ENCODE results near the gene DBET.
"Not testable (repeated sequence)": the region's sequence is repeated elsewhere in the genome, so short reads cannot be mapped to it uniquely, and the experiment has no call there.

The DBET gene

DNA sequence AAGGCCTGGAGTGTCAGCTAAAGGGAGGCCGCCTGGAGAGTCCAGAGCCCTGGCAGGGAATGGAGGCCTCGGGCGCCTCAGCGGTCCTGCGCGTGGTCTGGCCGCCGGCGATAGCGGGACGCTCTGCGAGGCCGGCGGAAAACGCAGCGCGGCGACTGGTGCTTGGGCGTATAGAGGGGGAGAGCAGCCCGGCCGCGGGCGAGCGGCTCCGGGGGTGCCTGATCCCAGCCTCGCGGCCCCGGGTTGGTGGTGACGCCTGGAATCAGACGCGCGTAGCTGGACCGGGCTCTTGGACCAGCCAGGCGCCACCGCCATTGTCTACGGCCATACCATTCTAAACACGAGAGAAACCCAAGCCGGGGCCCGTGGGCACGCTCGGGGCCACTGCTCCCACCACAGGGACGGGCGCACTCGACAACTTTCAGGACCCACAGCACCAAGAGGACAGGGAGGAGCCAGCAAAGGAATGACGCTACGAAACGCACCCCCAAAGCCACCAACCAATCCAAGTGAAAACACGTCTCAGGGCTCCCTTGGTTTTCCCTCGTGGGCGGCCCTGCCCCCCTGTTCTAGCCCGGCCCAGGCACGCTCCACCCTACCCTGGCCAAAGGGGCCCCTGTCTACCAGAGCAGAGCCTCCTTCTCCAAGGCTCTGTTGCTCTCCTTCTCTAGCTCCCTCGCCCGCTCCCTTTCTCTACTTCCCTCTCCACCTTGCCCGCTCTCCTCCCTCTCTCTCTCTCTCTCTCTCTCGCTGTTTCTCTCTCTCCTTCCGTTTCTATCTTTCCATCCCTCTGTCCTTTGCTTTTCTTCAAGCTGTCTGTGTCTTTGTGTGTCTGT is 45.1 kb upstream of the DBET start:
- ATAC-seq = peak; percentile 11
- TF ChIP-seq BACH2 (CRISPR knock-in tag; IDR thresholded peaks at IDR 0.05; ENCODE audit: borderline replicate concordance) (no peak), ESRRG (CRISPR knock-in tag; IDR thresholded peaks at IDR 0.05) (no peak), ZC3H10 (CRISPR knock-in tag; IDR thresholded peaks at IDR 0.05) (no peak), TCF4 (CRISPR knock-in tag; IDR thresholded peaks at IDR 0.05; ENCODE audit: borderline replicate concordance) (no peak), OSR1 (CRISPR knock-in tag; IDR thresholded peaks at IDR 0.05) (no peak), GLIS3 (CRISPR knock-in tag; IDR thresholded peaks at IDR 0.05) (no peak), ZFP3 (CRISPR knock-in tag; IDR thresholded peaks at IDR 0.05) (no peak)
- TF ChIP-seq, protein P1, sequence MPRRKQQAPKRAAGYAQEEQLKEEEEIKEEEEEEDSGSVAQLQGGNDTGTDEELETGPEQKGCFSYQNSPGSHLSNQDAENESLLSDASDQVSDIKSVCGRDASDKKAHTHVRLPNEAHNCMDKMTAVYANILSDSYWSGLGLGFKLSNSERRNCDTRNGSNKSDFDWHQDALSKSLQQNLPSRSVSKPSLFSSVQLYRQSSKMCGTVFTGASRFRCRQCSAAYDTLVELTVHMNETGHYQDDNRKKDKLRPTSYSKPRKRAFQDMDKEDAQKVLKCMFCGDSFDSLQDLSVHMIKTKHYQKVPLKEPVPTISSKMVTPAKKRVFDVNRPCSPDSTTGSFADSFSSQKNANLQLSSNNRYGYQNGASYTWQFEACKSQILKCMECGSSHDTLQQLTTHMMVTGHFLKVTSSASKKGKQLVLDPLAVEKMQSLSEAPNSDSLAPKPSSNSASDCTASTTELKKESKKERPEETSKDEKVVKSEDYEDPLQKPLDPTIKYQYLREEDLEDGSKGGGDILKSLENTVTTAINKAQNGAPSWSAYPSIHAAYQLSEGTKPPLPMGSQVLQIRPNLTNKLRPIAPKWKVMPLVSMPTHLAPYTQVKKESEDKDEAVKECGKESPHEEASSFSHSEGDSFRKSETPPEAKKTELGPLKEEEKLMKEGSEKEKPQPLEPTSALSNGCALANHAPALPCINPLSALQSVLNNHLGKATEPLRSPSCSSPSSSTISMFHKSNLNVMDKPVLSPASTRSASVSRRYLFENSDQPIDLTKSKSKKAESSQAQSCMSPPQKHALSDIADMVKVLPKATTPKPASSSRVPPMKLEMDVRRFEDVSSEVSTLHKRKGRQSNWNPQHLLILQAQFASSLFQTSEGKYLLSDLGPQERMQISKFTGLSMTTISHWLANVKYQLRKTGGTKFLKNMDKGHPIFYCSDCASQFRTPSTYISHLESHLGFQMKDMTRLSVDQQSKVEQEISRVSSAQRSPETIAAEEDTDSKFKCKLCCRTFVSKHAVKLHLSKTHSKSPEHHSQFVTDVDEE (CRISPR knock-in tag; IDR thresholded peaks at IDR 0.05) = no peak
- TF ChIP-seq, protein P2, sequence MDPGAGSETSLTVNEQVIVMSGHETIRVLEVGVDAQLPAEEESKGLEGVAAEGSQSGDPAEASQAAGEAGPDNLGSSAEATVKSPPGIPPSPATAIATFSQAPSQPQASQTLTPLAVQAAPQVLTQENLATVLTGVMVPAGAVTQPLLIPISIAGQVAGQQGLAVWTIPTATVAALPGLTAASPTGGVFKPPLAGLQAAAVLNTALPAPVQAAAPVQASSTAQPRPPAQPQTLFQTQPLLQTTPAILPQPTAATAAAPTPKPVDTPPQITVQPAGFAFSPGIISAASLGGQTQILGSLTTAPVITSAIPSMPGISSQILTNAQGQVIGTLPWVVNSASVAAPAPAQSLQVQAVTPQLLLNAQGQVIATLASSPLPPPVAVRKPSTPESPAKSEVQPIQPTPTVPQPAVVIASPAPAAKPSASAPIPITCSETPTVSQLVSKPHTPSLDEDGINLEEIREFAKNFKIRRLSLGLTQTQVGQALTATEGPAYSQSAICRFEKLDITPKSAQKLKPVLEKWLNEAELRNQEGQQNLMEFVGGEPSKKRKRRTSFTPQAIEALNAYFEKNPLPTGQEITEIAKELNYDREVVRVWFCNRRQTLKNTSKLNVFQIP (CRISPR knock-in tag; IDR thresholded peaks at IDR 0.05; ENCODE audit: borderline replicate concordance, low read depth) = no peak

DNA sequence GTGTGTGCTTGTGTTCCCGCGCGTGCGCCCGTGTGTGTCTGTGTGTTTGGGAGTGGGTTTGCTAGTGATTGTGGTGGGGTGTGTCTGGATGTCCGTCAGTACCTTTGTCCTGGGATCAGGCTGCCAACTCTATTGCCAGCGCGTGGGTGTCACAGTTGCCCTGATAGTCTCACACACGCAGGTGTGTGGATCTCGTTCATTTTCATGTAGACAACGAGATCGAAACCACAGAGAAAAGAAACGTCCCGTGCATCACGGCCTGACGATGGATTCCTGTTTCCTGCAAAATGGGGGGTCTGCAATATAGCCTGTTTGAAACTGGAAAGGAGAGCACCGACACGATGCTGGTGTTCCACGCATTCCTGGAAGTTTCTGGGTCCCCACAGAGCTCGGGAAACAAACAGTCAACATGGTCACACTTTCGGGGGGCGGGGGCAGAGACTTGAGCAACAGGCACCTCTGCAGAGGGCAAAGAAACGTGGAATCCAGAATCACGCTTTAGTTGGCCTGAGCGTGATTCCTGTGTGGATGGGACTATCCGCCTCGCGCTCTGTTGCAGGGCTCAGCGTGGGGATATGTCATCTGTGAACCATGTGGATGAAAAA is 44.3 kb upstream of the DBET start:
- not testable (repeated sequence) for ATAC-seq

DNA sequence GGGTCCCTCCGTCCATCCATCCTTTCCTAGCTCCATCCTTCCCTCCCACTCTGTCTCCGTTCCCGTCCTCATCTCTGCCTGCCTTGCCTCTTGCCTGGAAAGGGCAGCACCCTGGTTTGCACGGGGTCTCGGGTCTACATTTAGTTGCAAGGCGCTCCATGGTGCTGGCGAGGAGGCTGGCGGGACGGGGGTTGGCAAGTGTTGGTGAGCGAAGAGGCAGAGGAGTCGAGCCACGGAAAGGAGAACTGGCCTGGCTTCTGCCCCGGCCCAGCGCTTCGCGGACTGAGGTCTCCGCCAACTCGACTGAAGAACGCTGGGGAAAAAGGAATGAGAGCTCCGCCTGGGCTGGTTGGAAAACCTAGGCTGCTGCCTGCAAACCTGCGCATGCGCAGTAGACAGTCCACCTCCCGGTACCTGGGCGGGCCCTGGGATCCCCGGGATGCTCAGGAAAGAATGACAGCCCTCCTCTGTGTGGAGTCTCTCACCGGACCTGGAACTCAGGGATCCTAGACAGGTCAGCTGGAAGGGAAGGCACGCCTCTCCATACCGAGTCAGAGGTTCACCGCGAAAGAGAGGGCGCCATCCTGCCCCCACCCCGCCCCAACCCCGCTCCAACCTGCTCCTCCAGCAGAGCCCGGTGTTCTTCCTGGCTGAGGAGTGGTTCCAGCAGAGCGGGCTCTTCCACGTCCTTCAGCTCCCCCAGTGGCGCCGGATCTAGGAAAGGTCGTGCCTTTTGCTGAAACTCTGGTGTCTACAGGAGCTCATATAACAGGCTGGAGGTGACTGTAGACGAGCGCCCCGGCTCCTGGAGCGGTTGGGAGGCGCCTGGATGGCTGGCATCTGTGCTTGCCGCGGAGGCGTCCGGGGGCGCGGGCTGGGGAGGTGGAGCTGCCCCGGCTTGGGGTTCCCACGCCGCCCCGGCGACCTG is 43.2 kb upstream of the DBET start:
- TF ChIP-seq TOX (CRISPR knock-in tag; IDR thresholded peaks at IDR 0.05; ENCODE audit: borderline replicate concordance) = no peak
- TF ChIP-seq SNAI2 (CRISPR knock-in tag; IDR thresholded peaks at IDR 0.05) = no peak
- TF ChIP-seq BACH2 (CRISPR knock-in tag; IDR thresholded peaks at IDR 0.05; ENCODE audit: borderline replicate concordance) = no peak
- no peak for TF ChIP-seq ZNF565 (CRISPR knock-in tag; conservative IDR thresholded peaks at IDR 0.05; ENCODE audit: low read depth)
- TF ChIP-seq TCF4 (CRISPR knock-in tag; IDR thresholded peaks at IDR 0.05; ENCODE audit: borderline replicate concordance) = no peak
- TF ChIP-seq, protein P3, sequence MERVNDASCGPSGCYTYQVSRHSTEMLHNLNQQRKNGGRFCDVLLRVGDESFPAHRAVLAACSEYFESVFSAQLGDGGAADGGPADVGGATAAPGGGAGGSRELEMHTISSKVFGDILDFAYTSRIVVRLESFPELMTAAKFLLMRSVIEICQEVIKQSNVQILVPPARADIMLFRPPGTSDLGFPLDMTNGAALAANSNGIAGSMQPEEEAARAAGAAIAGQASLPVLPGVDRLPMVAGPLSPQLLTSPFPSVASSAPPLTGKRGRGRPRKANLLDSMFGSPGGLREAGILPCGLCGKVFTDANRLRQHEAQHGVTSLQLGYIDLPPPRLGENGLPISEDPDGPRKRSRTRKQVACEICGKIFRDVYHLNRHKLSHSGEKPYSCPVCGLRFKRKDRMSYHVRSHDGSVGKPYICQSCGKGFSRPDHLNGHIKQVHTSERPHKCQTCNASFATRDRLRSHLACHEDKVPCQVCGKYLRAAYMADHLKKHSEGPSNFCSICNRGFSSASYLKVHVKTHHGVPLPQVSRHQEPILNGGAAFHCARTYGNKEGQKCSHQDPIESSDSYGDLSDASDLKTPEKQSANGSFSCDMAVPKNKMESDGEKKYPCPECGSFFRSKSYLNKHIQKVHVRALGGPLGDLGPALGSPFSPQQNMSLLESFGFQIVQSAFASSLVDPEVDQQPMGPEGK (CRISPR knock-in tag; IDR thresholded peaks at IDR 0.05; ENCODE audit: borderline replicate concordance) = no peak
- TF ChIP-seq ZFP3 (CRISPR knock-in tag; IDR thresholded peaks at IDR 0.05) = no peak
- peak; percentile 61 for ATAC-seq

DNA sequence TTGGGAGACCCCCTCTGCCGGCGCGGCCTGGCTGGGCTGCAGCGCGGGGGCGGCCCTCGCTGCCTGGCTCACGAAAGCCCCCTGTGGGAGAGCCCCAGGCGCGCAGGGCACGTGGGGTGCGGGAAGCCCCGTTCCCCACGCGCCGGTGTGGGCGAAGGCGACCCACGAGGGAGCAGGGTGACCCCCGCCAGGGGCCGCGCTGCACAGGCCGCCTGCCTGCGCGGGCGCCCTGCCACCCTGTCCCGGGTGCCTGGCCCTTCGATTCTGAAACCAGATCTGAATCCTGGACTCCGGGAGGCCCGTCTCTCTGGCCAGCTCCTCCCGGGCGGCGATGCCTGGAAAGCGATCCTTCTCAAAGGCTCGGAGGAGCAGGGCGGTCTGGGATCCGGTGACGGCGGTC is 42.3 kb upstream of the DBET start:
- not testable (repeated sequence) for ATAC-seq

DNA sequence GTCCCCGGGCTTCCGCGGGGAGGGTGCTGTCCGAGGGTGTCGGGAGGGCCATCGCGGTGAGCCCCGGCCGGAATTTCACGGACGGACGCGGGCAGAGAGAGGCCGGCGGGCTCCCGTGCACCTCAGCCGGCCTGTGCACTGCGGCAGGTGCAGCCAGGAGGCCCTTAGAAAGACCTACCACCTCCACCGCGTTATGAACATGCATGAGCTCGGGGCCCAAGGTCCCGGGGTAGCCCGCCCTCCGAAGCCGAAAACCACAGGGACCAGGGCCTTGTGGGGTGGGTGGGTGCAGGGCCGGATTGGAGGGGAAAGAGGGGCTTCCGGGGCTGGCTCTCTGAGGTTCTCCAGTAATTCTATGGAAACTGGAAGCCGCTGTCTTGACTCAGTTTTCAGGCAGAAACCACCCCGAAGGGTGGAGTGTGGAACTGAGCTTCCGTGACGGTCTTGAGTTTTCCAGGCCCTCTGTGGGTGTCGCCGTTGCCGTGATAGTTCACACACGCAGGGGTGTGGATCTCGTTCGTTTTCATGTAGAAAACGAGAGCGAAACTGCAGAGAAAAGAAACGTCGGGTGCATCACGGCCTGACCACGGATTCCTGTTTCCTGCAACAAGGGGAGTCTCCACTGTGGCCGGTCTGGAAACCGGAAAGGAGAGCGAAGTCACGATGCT is 41.6 kb upstream of the DBET start:
- peak; percentile 15 for ATAC-seq

DNA sequence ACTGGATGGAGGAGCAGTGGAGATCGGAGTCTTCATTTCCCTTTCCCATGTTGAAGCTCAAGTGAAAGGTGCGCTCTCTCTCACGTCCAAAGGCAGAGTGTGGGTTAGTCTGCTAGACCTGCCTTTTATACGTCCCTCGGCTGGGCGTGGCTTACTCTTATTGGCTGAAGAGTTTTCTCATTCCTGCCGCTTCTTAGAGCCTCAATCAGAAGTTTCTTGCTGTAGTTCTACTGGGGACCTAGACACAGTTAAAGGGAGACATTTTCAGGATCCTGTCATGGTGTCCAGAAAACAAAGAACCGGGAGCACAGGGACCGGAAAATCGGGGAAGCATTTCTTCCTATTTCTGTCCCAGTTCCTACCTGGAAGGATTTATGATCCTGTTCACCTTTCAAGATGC is 37.1 kb upstream of the DBET start, which contains the start of gene FRG2:
Gene FRG2 (minus strand): TSS at position 101 of the 400 bp plus-strand sequence. CDS start 52 bp downstream, at position 49.
- ATAC-seq = not testable (repeated sequence)

DNA sequence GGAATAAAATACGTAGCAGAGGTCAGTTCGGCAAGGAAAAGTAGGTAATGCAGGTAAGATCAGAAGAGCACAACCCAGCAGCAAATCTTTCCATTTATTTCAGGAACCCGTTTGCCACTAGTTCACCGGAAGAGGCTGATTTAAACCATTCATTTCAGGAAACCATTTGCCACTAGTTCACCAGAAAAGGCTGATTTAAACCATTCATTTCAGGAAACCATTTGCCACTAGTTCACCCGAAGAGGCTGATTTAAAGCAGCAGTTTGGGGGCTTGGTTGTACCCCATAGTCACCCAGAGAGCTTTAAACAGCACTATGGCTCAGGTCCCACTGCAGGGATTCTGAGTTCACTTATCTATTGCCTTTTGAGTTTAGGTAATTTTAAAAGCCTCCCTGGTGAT is 33.0 kb upstream of the DBET start:
- not testable (repeated sequence) for ATAC-seq

DNA sequence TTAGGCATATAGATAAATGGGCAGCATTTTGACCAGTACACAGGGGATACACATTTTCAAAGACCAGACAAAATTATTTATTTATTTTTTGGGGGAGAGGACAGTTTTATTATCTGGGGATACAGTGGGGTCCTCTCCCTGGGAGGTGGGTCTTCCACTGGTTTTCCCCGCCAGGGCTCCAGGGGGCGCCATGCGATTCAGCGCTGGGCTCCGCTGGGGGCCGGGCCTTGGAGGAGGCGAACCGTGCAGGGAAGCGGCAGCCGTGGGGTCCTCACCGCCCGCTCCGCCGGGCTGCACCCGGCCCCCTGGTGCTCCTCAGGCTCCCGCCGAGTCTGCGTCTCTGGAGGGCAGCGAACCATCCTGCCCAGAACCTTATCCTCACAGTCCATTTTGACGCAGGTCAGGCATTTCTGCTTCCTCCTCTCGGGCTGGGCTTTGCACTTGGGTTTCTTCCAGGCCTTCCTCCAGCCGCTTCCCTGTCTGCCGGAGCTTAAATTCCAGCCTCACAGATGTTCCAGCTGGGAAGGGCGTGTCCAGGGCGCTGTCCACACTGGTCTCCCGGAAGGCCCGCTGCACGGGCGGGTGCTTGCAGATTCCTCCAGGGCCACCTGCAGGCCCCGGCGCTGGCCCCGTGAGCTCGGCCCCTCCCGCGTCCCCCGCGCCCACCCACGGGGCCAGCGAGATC is 26.5 kb upstream of the DBET start:
- peak; percentile 70 for ATAC-seq

DNA sequence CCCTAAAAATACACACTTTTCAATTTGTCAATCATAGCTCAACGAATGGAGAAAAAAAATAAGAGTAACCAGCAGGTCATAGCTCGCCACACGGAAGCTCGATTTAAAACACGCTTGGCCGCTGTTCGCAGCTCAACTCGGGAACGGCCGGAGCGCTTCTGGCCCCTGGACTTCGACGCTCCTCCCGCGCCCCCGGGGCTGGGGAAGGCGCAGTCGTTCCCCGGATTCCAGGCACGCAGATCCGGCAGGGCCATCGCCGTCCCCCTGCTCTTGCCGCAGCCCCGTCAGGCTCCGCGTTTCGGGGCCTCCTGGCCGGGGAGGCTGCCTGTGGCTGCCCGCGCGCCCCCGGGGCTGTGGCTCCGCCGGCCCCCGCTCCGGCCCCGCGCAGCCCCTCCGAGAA is 23.4 kb upstream of the DBET start:
- ATAC-seq = not testable (repeated sequence)

DNA sequence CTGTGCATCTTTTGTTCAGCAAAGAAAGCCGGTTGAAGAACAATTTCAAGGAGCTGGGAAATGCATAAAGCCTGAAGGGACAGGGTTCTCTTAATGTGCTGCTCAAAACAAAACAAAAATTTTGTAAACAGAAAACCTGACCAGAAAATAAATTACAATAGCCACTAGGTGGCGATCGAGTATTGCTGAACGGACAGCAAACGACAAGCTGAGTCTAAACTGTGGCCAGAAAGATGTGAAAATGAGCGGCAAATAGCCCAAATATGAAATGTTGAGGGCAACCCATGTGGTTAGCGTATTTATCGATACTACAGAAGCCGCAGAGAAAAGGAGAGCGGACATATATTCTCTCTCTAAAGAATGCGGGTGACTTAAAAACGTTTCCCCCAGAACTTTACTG is 16.7 kb upstream of the DBET start:
- ATAC-seq = not testable (repeated sequence)

Measured in SK-N-SH treated with all-trans-retinoic acid at 6 μM for 48 hours (cell line).